CD4-positive, alpha-beta memory T cell (primary cell): Measurements from ENCODE around the gene TCHH. TPM values are rescaled to one million over a fixed set of nuclear protein-coding genes. Genes with fewer than 3 reads are reported as not detected.

Experiments
- CTCF ChIA-PET: fragments of 350-600 bp; sonication (Branson Sonifier 250); formaldehyde crosslinking; loops from one replicate; lab custom pipeline; 2021; ENCODE audit warnings: inconsistent platforms; ENCODE audit not compliant: partially characterized antibody; lab: Charles Lee
- POLR2A ChIA-PET: fragments of 350-600 bp; sonication (Branson Sonifier 250); formaldehyde crosslinking; loops from one replicate; lab custom pipeline; 2021; ENCODE audit not compliant: partially characterized antibody; lab: Charles Lee
- DNase-seq, 5 donors: peaks; one replicate each; pipeline versions ENCODE4 v3.0.0 to v3.0.0-alpha.2; 2020 to 2022; ENCODE audit warnings: mixed read lengths in 1 of 5
- H3K27ac ChIP-seq: one replicate; pipeline ENCODE4 v1.7.0; 2013; ENCODE audit warnings: low read depth, low read length
- H3K27me3 ChIP-seq: 2 replicates; pipeline ENCODE4 v1.7.0; 2013; ENCODE audit warnings: mild to moderate bottlenecking, low read length, moderate library complexity; ENCODE audit not compliant: insufficient read depth
- H3K36me3 ChIP-seq: 2 replicates; pipeline ENCODE4 v1.7.0; 2013; ENCODE audit warnings: mild to moderate bottlenecking, low read length, moderate library complexity; ENCODE audit not compliant: insufficient read depth
- H3K4me1 ChIP-seq: 2 replicates; pipeline ENCODE4 v1.7.0; 2013; ENCODE audit warnings: mild to moderate bottlenecking, low read length, moderate library complexity; ENCODE audit not compliant: insufficient read depth
- H3K4me3 ChIP-seq, 2 donors: one replicate each; pipeline ENCODE4 v1.7.0; 2013; ENCODE audit warnings: low read length in 2 of 2, mild to moderate bottlenecking in 1 of 2
- H3K9me3 ChIP-seq, 2 donors: one replicate each; pipeline ENCODE4 v1.7.0; 2013; ENCODE audit warnings: low read length in 2 of 2, control low read depth in 1 of 2; ENCODE audit not compliant: control insufficient read depth in 1 of 2
- H3K27ac Mint-ChIP-seq, 7 donors: one replicate each; pipeline ENCODE4 v1.8.0; 2020 to 2021; ENCODE audit warnings: mixed read lengths in 7 of 7, mild to moderate bottlenecking in 6 of 7, inconsistent platforms in 3 of 7, moderate library complexity in 3 of 7
- H3K27me3 Mint-ChIP-seq, 2 donors: one replicate each; pipeline ENCODE4 v1.8.0; 2020 to 2021; ENCODE audit warnings: mixed read lengths in 2 of 2
- H3K36me3 Mint-ChIP-seq, 2 donors: one replicate each; pipeline ENCODE4 v1.8.0; 2020 to 2021; ENCODE audit warnings: mixed read lengths in 2 of 2, inconsistent platforms in 1 of 2, mild to moderate bottlenecking in 1 of 2
- H3K4me1 Mint-ChIP-seq, 4 donors: one replicate each; pipeline ENCODE4 v1.8.0; 2020 to 2021; ENCODE audit warnings: mixed read lengths in 4 of 4, mild to moderate bottlenecking in 1 of 4
- H3K4me3 Mint-ChIP-seq, 8 donors: one replicate each; pipeline ENCODE4 v1.8.0; 2020 to 2021; ENCODE audit warnings: mixed read lengths in 8 of 8, mild to moderate bottlenecking in 7 of 8, moderate library complexity in 6 of 8, inconsistent platforms in 3 of 8
- H3K9me3 Mint-ChIP-seq, 8 donors: one replicate each; pipeline ENCODE4 v1.8.0; 2020 to 2021; ENCODE audit warnings: mixed read lengths in 8 of 8, mild to moderate bottlenecking in 5 of 8, inconsistent platforms in 3 of 8, moderate library complexity in 1 of 8
- intact Hi-C: fragments of 100-400 bp; cut with micrococcal nuclease; formaldehyde crosslinking; loops from one replicate; pipeline ENCODE4 v1.15.1; 2023
- polyA plus RNA-seq, 2 donors: library from polyadenylated mRNA; unstranded; fragments of 300-500 nt; fragmentation: Illumina TruSeq; gene quantifications; one replicate each; pipeline ENCODE4 v1.2.3, GENCODE V29; 2021
- total RNA-seq, 2 experiments: library from RNA; stranded (reverse); gene quantifications; one replicate each; pipeline ENCODE4 v1.2.3, GENCODE V29; 2021

The TCHH gene
- total and polyA plus RNA-seq, 4 experiments from 2014 or later = 0.06 TPM; not detected in 3

DNA sequence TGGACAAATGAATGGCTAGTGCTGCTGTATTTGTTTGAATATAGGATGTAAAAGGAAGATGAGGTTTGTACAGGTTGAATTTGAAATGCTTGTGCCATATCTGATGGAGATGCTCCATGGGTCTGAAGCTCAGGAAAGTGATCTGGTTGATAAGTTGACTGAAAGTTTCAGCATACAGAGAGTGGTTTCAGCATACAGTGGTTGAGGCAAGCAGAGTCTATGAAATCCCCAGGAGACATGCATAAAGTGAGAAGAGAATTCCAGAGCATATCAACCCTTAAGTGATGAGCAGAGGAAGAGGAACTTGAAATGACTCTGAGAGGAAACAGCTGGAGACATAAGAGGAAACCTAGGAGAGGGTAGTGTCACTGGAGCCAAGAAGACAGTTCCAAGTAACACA is 48.1 kb downstream of the TCHH start:
- H3K36me3 ChIP-seq = no peaks in the 10 kb centered on the region
- no peak overlapping the region for H3K27ac Mint-ChIP-seq
- ChIA-PET POLR2A (no interaction called here), CTCF (interaction anchor here (2.1 kb wide), 1 partner anchor 119 kb away, joined by 5 read pairs; no protein-coding TSS in a partner anchor)
- no peaks in the 10 kb centered on the region for H3K36me3 Mint-ChIP-seq
- peaks cover 7% of the 10 kb centered on the region for H3K27me3 ChIP-seq
- H3K4me1 Mint-ChIP-seq = no peaks in the 10 kb centered on the region
- no peaks in the 10 kb centered on the region for H3K9me3 ChIP-seq
- no peak overlapping the region for H3K4me3 Mint-ChIP-seq
- H3K27ac ChIP-seq = no peak overlapping the region
- peaks cover 22 to 25% of the 10 kb centered on the region in 2 donors for H3K27me3 Mint-ChIP-seq
- no peak for DNase-seq
- H3K4me3 ChIP-seq = no peak overlapping the region
- H3K4me1 ChIP-seq = no peaks in the 10 kb centered on the region
- intact Hi-C loops = no loop called here
- peaks cover 0 to 1% (median 0%) of the 10 kb centered on the region in 8 donors for H3K9me3 Mint-ChIP-seq

DNA sequence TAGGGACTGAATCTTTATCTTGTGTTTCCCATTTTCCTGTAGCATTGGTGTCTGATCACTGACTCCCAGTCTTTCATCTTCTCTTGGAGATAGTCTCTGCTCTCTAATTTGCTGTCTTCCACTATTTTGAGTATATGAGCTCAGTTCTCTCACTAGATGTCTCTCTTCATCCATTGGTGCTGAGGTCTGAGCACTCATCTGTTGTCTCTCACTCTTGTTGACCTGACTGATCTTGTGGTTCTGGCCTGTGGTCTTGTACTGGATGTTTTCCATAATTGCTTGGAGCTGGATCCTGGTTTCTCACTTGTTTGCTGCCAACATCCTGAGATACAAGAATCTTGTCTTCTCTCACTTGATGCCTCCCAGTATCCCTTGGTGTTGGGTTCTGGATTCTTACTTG is 53.3 kb downstream of the TCHH start:
- ChIA-PET POLR2A (no interaction called here), CTCF (interaction anchor here (1.0 to 1.8 kb wide), 2 partner anchors 9 to 123 kb away, joined by 3 to 7 read pairs; no protein-coding TSS in a partner anchor)
- intact Hi-C loops = no loop called here
- H3K4me3 ChIP-seq = no peak overlapping the region
- DNase-seq = no peak
- no peaks in the 10 kb centered on the region for H3K9me3 ChIP-seq
- peaks cover 13 to 23% of the 10 kb centered on the region in 2 donors for H3K27me3 Mint-ChIP-seq
- peaks cover 5% of the 10 kb centered on the region for H3K27me3 ChIP-seq
- no peaks in the 10 kb centered on the region for H3K4me1 Mint-ChIP-seq
- no peaks in the 10 kb centered on the region for H3K36me3 Mint-ChIP-seq
- H3K36me3 ChIP-seq = no peaks in the 10 kb centered on the region
- H3K27ac ChIP-seq = no peak overlapping the region
- H3K4me1 ChIP-seq = no peaks in the 10 kb centered on the region
- H3K9me3 Mint-ChIP-seq = peaks cover 0 to 1% (median 0%) of the 10 kb centered on the region in 8 donors
- H3K4me3 Mint-ChIP-seq = no peak overlapping the region
- H3K27ac Mint-ChIP-seq = no peak overlapping the region

Other genes starting within 250 kb of the TCHH start
- 100 to 1,000 TPM; 105 to 106 TPM for gene THEM4, start 205.9 kb downstream of the TCHH start, total RNA-seq
- 100 to 1,000 TPM; 113 to 122 TPM for gene THEM4, start 205.9 kb downstream of the TCHH start, polyA plus RNA-seq
- 100 to 1,000 TPM; 218 to 231 TPM for gene S100A10, start 121.6 kb downstream of the TCHH start, total RNA-seq
- 1,000 to 10,000 TPM in 1 of 2 donors, 100 to 1,000 TPM in 1; 855 to 1,427 TPM for gene S100A10, start 121.6 kb downstream of the TCHH start, polyA plus RNA-seq
- gene S100A11, start 78.4 kb downstream of the TCHH start, total RNA-seq = 100 to 1,000 TPM; 239 to 247 TPM
- gene S100A11, start 78.4 kb downstream of the TCHH start, polyA plus RNA-seq = 1,000 to 10,000 TPM in 1 of 2 donors, 100 to 1,000 TPM in 1; 610 to 1,204 TPM
- not detected for gene TCHHL1, start 26.4 kb downstream of the TCHH start, total RNA-seq
- gene TCHHL1, start 26.4 kb downstream of the TCHH start, polyA plus RNA-seq = not detected
- gene RPTN, start 43.8 kb upstream of the TCHH start, total RNA-seq = not detected
- not detected for gene RPTN, start 43.8 kb upstream of the TCHH start, polyA plus RNA-seq
- not detected for gene HRNR, start 108.7 kb upstream of the TCHH start, total RNA-seq
- gene HRNR, start 108.7 kb upstream of the TCHH start, polyA plus RNA-seq = not detected
- not detected for gene FLG, start 209.8 kb upstream of the TCHH start, total RNA-seq
- not detected for gene FLG, start 209.8 kb upstream of the TCHH start, polyA plus RNA-seq
- gene FLG2, start 244.6 kb upstream of the TCHH start, total RNA-seq = not detected
- gene FLG2, start 244.6 kb upstream of the TCHH start, polyA plus RNA-seq = not detected